HCT116 (cell line): Measurements from ENCODE around the gene LIPA. TPM values are rescaled to one million over a fixed set of nuclear protein-coding genes. Genes with fewer than 3 reads are reported as not detected.

Source experiments
- ATAC-seq: fragments of 200-7000 bp; cut with Tn5 transposase; 2 replicates; pipeline ENCODE4 v1.9.1; 2020; ENCODE audit warnings: mild to moderate bottlenecking, moderate library complexity
- BruUV-seq: library from RNA; stranded (reverse); fragments of 400-500 nt; replicated peaks from 2 replicates; lab custom pipeline; 2021; lab: Mats Ljungman, UMichigan
- CTCF ChIA-PET: fragments of 300-600 bp; sonication (Branson Sonifier 250); formaldehyde crosslinking; loops from one replicate; lab custom pipeline; 2021; ENCODE audit warnings: antibody characterized with exemption; lab: Charles Lee
- POLR2A ChIA-PET: fragments of 300-600, 350-600 bp; sonication (Branson Sonifier 250); formaldehyde crosslinking; loops from one replicate; lab custom pipeline; 2021; ENCODE audit warnings: antibody characterized with exemption; lab: Charles Lee
- RAD21 ChIA-PET, 2 experiments: fragments of 300-600 bp; sonication (Branson Sonifier 250); formaldehyde crosslinking; loops; one replicate each; lab custom pipeline; 2023; ENCODE audit warnings: low total read pairs in 2 of 2; ENCODE audit not compliant: uncharacterized antibody in 2 of 2, unreplicated experiment in 2 of 2, low non-redundant PET in 1 of 2; lab: Charles Lee
- DNase-seq: peaks from one replicate; pipeline ENCODE4 v3.0.0-alpha.2; 2010; ENCODE audit warnings: low read depth, low spot score
- H2AFZ ChIP-seq: fragments of 200-600 bp; shearing (Covaris generic), sonication (generic); 2 replicates; pipeline ENCODE4 v1.6.1; 2017; ENCODE audit warnings: low read depth, mixed run types, mixed read lengths, antibody characterized with exemption, low read length; ENCODE audit not compliant: poor library complexity, severe bottlenecking
- H3K27ac ChIP-seq: 2 replicates; pipeline ENCODE4 v1.5.1; 2012; ENCODE audit warnings: low read depth, low read length
- H3K27me3 ChIP-seq: fragments of 200-600 bp; sonication (generic); 2 replicates; pipeline ENCODE4 v1.6.1; 2016; ENCODE audit warnings: mixed run types, low read length, mixed read lengths; ENCODE audit not compliant: insufficient read depth
- H3K36me3 ChIP-seq, 2 experiments: fragments of 200-500 bp in 1 of 2; fragments of 200-600 bp in 1 of 2; sonication (Bioruptor generic) in 1 of 2; sonication (generic) in 1 of 2; 2 replicates each; pipeline versions ENCODE4 v1.5.1 to v1.6.1; 2014 to 2016; ENCODE audit warnings: low read length in 2 of 2, inconsistent platforms in 1 of 2, mixed read lengths in 1 of 2, mixed run types in 1 of 2; ENCODE audit not compliant: insufficient read depth in 2 of 2, control insufficient read depth in 1 of 2
- H3K4me1 ChIP-seq, 2 experiments: fragments of 200-600 bp in 1 of 2; sonication (generic) in 1 of 2; 2 replicates each; pipeline versions ENCODE4 v1.5.1 to v1.6.1; 2012 to 2017; ENCODE audit warnings: low read length in 2 of 2, inconsistent platforms in 1 of 2, mild to moderate bottlenecking in 1 of 2, mixed read lengths in 1 of 2, mixed run types in 1 of 2, moderate library complexity in 1 of 2; ENCODE audit not compliant: insufficient read depth in 2 of 2, control insufficient read depth in 1 of 2
- H3K4me2 ChIP-seq: fragments of 200-600 bp; sonication (generic); 2 replicates; pipeline ENCODE4 v1.6.1; 2017; ENCODE audit warnings: mixed run types, low read length, mixed read lengths
- H3K4me3 ChIP-seq, 2 experiments: fragments of 200-600 bp in 1 of 2; sonication (generic) in 1 of 2; replicated peaks in 1 of 2; 2 replicates each; pipeline ENCODE4 v1.5.1; 2011 to 2016; ENCODE audit warnings: low read length in 2 of 2, control low read depth in 1 of 2, low read depth in 1 of 2, mild to moderate bottlenecking in 1 of 2, mixed read lengths in 1 of 2, mixed run types in 1 of 2
- H3K79me2 ChIP-seq: fragments of 200-600 bp; sonication (generic); 2 replicates; pipeline ENCODE4 v1.6.1; 2017; ENCODE audit warnings: mild to moderate bottlenecking, mixed run types, low read length, moderate library complexity, mixed read lengths; ENCODE audit not compliant: insufficient read depth
- H3K9ac ChIP-seq: fragments of 200-600 bp; sonication (generic); 2 replicates; pipeline ENCODE4 v1.6.1; 2016; ENCODE audit warnings: low read length, mixed read lengths
- H3K9me2 ChIP-seq: fragments of 200-600 bp; sonication (generic), shearing (Covaris generic); 2 replicates; pipeline ENCODE4 v1.6.1; 2017; ENCODE audit warnings: mixed run types, mild to moderate bottlenecking, moderate library complexity; ENCODE audit not compliant: insufficient read depth
- H3K9me3 ChIP-seq, 2 experiments: fragments of 200-500 bp in 1 of 2; fragments of 200-600 bp in 1 of 2; sonication (Bioruptor generic) in 1 of 2; sonication (generic) in 1 of 2; 2 replicates each; pipeline ENCODE4 v1.6.1; 2014 to 2017; ENCODE audit warnings: low read length in 2 of 2, mixed read lengths in 2 of 2, inconsistent platforms in 1 of 2, low read depth in 1 of 2, mild to moderate bottlenecking in 1 of 2, mixed run types in 1 of 2, moderate library complexity in 1 of 2; ENCODE audit not compliant: control insufficient read depth in 1 of 2, insufficient read depth in 1 of 2
- H4K20me1 ChIP-seq: fragments of 200-600 bp; sonication (generic), shearing (Covaris generic); 2 replicates; pipeline ENCODE4 v1.6.1; 2017; ENCODE audit warnings: mixed run types, mild to moderate bottlenecking, moderate library complexity; ENCODE audit not compliant: insufficient read depth
- CEBPB ChIP-seq: IDR thresholded peaks from 2 replicates; pipeline ENCODE4 v1.6.1; 2012; ENCODE audit warnings: low read depth
- EGR1 ChIP-seq: IDR thresholded peaks from 2 replicates; pipeline ENCODE4 v1.6.1; 2012; ENCODE audit warnings: low read depth
- EZH2phosphoT487 ChIP-seq: fragments of 200-600 bp; IDR thresholded peaks from 2 replicates; pipeline ENCODE4 v1.6.1; 2018; ENCODE audit warnings: antibody characterized with exemption, borderline replicate concordance
- JUND ChIP-seq: IDR thresholded peaks from 2 replicates; pipeline ENCODE4 v1.6.1; 2012
- MAX ChIP-seq: IDR thresholded peaks from 2 replicates; pipeline ENCODE4 v1.6.1; 2012
- POLR2A ChIP-seq: IDR thresholded peaks from 2 replicates; pipeline ENCODE4 v1.7.0; 2011; ENCODE audit warnings: borderline replicate concordance; ENCODE audit not compliant: insufficient read depth, insufficient read length; ENCODE audit errors: extremely low read depth
- POLR2AphosphoS5 ChIP-seq: IDR thresholded peaks from 2 replicates; pipeline ENCODE4 v1.6.1; 2011; ENCODE audit warnings: mild to moderate bottlenecking, low read depth, low read length, moderate library complexity
- RAD21 ChIP-seq: IDR thresholded peaks from 2 replicates; pipeline ENCODE4 v1.6.1; 2012; ENCODE audit warnings: low read depth, mild to moderate bottlenecking
- REST ChIP-seq: IDR thresholded peaks from 2 replicates; pipeline ENCODE4 v1.6.1; 2012; ENCODE audit warnings: low read depth
- TCF7L2 ChIP-seq: IDR thresholded peaks from 2 replicates; pipeline ENCODE4 v1.7.0; 2011; ENCODE audit warnings: borderline replicate concordance, inconsistent platforms; ENCODE audit not compliant: insufficient read depth, insufficient read length; ENCODE audit errors: extremely low read depth
- ZFX ChIP-seq: fragments of 450-650 bp; IDR thresholded peaks from 2 replicates; pipeline ENCODE4 v1.6.1; 2017
- ZNF274 ChIP-seq: fragments of 200-500 bp; sonication (Bioruptor generic); IDR thresholded peaks from 2 replicates; pipeline ENCODE4 v1.6.1; 2014; ENCODE audit warnings: mild to moderate bottlenecking, low read depth, low read length, inconsistent platforms
- intact Hi-C: fragments of 100-400 bp; cut with micrococcal nuclease; formaldehyde crosslinking; loops from 2 replicates; pipeline ENCODE4 v1.10.0; 2022
- total RNA-seq: library from RNA; stranded (reverse); gene quantifications from one replicate; pipeline ENCODE4 v1.2.1, GENCODE V29; 2021; ENCODE audit not compliant: unreplicated experiment

LIPA gene
- total RNA-seq, 1 experiment from 2014 or later, result 27.1 TPM

GRCh38 chr10:89242345-89242684 is 9.3 kb downstream of the LIPA start:
- no peaks in the 10 kb centered on the region for H3K79me2 ChIP-seq
- no peaks in the 10 kb centered on the region for H4K20me1 ChIP-seq
- no peak overlapping the region for H3K4me2 ChIP-seq
- H3K4me1 ChIP-seq, result no peaks in the 10 kb centered on the region; a peak in 1 of 4 replicates
- ChIA-PET CTCF (no interaction called here), RAD21 (no interaction called here), POLR2A (no interaction called here)
- H3K9ac ChIP-seq, result no peak overlapping the region
- H3K27ac ChIP-seq, result no peak overlapping the region
- intact Hi-C loops, result no loop called here
- no peaks in the 10 kb centered on the region for H3K27me3 ChIP-seq
- no peaks in the 10 kb centered on the region for H3K9me3 ChIP-seq
- H3K9me2 ChIP-seq, result no peaks in the 10 kb centered on the region
- no peak for DNase-seq
- no peak overlapping the region for H2AFZ ChIP-seq
- H3K36me3 ChIP-seq, result no peaks in the 10 kb centered on the region
- BruUV-seq, result no TSS peak
- no peak for ATAC-seq
- H3K4me3 ChIP-seq, result no peak overlapping the region
- TF ChIP-seq CEBPB (no peak), REST (no peak), JUND (no peak), POLR2A (no peak), POLR2AphosphoS5 (no peak)

GRCh38 chr10:89241486-89242344 is 9.9 kb downstream of the LIPA start:
- H3K4me1 ChIP-seq, result no peaks in the 10 kb centered on the region; a peak in 1 of 4 replicates
- H3K36me3 ChIP-seq, result no peaks in the 10 kb centered on the region
- no peak overlapping the region for H3K9ac ChIP-seq
- no peak for DNase-seq
- no peaks in the 10 kb centered on the region for H3K27me3 ChIP-seq
- no peak overlapping the region for H3K27ac ChIP-seq
- RAD21 ChIA-PET, result no interaction called here
- H3K4me3 ChIP-seq, result no peak overlapping the region
- H3K9me3 ChIP-seq, result no peaks in the 10 kb centered on the region
- no peak for ATAC-seq
- no peak overlapping the region for H3K4me2 ChIP-seq
- intact Hi-C loops, result no loop called here
- no peak overlapping the region for H2AFZ ChIP-seq
- no peaks in the 10 kb centered on the region for H3K9me2 ChIP-seq
- H4K20me1 ChIP-seq, result no peaks in the 10 kb centered on the region
- no TSS peak for BruUV-seq
- POLR2A ChIA-PET, result no interaction called here
- H3K79me2 ChIP-seq, result no peaks in the 10 kb centered on the region
- CTCF ChIA-PET, result no interaction called here
- TF ChIP-seq POLR2AphosphoS5 (no peak), EZH2phosphoT487 (no peak), REST (no peak), EGR1 (no peak), POLR2A (no peak), MAX (no peak), CEBPB (no peak), ZNF274 (no peak), JUND (no peak), RAD21 (no peak), TCF7L2 (no peak), ZFX (no peak)
